Lower leg skin (tissue), 4 donors: ENCODE results near the gene ELFN1. TPM values are rescaled to one million over a fixed set of nuclear protein-coding genes. Genes with fewer than 3 reads are reported as not detected.

Experiments
- DNase-seq, 2 donors: peaks; one replicate each; pipeline ENCODE4 v3.0.0-alpha.2; 2019; ENCODE audit warnings: low spot score in 2 of 2
- H3K4me3 ChIP-seq: fragments of 200-600 bp; sonication (generic); 2 replicates; pipeline ENCODE4 v1.5.1; 2017; ENCODE audit warnings: mild to moderate bottlenecking, low read depth; ENCODE audit not compliant: poor library complexity, severe bottlenecking
- CTCF ChIP-seq, 3 donors: fragments of 450-650 bp; IDR thresholded peaks; one replicate each; pipeline ENCODE4 v1.5.1; 2016; ENCODE audit warnings: antibody characterized with exemption in 3 of 3, mild to moderate bottlenecking in 3 of 3, moderate library complexity in 2 of 3
- POLR2A ChIP-seq, 2 donors: fragments of 450-650 bp; IDR thresholded peaks; one replicate each; pipeline ENCODE4 v1.6.1; 2016 to 2017; ENCODE audit warnings: antibody characterized with exemption in 2 of 2, mild to moderate bottlenecking in 1 of 2, moderate library complexity in 1 of 2
- WGBS, 2 donors: methylation state at CpG; one replicate each; pipeline ENCODE4 v1.1.5; 2018; 5-methylcytosine and 5-hydroxymethylcytosine counted together
- intact Hi-C: fragments of 100-400 bp; cut with DNase I; formaldehyde crosslinking; loops from one replicate; pipeline ENCODE4 v1.15.0; 2023; ENCODE audit warnings: low total_unique reads
- total RNA-seq, 4 donors: library from RNA; depleted of rRNA; stranded (reverse); fragments of >200 nt; gene quantifications; one replicate each; pipeline ENCODE4 v1.1.0, GENCODE V29; 2016

ELFN1 gene
- total RNA-seq, 4 donors from 2014 or later = 1.2 to 2.6 (median 1.8) TPM

- intact Hi-C loops = no loop called here
- WGBS, 2 donors = 92 to 94% methylated on average over 22 of the region's 22 CpGs
- TF ChIP-seq POLR2A (IDR thresholded peaks at IDR 0.05) = no peak
- TF ChIP-seq CTCF (IDR thresholded peaks at IDR 0.05) = no peak
- DNase-seq = peak in 1 of 2 donors; percentile 66
- no peak overlapping the region for H3K4me3 ChIP-seq
Observed at GRCh38 chr7:1679966-1680730, 10.1 kb downstream of the ELFN1 start.

- WGBS, 2 donors = 88% methylated on average over 9 of the region's 9 CpGs
- H3K4me3 ChIP-seq = no peak overlapping the region
- no peak for TF ChIP-seq CTCF (IDR thresholded peaks at IDR 0.05)
- TF ChIP-seq POLR2A (IDR thresholded peaks at IDR 0.05) = no peak
- DNase-seq = peak in 1 of 2 donors; percentile 32
- intact Hi-C loops = no loop called here
Observed at GRCh38 chr7:1681581-1681980, 11.5 kb downstream of the ELFN1 start.

GRCh38 chr7:1685000-1685624, 15.0 kb downstream of the ELFN1 start:
- WGBS, 2 donors = 100% methylated on average over 1 of the region's 1 CpG
- intact Hi-C loops = no loop called here
- no peak for DNase-seq
- H3K4me3 ChIP-seq = no peak overlapping the region
- TF ChIP-seq POLR2A (IDR thresholded peaks at IDR 0.05) (no peak), CTCF (IDR thresholded peaks at IDR 0.05) (no peak)

GRCh38 chr7:1688542-1688941, 18.5 kb downstream of the ELFN1 start:
- TF ChIP-seq CTCF (IDR thresholded peaks at IDR 0.05) = no peak
- TF ChIP-seq POLR2A (IDR thresholded peaks at IDR 0.05) = no peak
- no peak overlapping the region for H3K4me3 ChIP-seq
- intact Hi-C loops = no loop called here
- no peak for DNase-seq

- intact Hi-C loops = no loop called here
- TF ChIP-seq CTCF (IDR thresholded peaks at IDR 0.05) = no peak
- TF ChIP-seq POLR2A (IDR thresholded peaks at IDR 0.05) = no peak
- WGBS, 2 donors = 90 to 97% methylated on average over 3 of the region's 3 CpGs
- peak in 1 of 2 donors; percentile 80 for DNase-seq
- no peak overlapping the region for H3K4me3 ChIP-seq
Observed at GRCh38 chr7:1689311-1689710, 19.2 kb downstream of the ELFN1 start.
